ENCODE measurements around the gene KLHL11. TPM values are rescaled to one million over a fixed set of nuclear protein-coding genes. Genes with fewer than 3 reads are reported as not detected.

Gene KLHL11
- polyA plus RNA-seq, 1 of the 3 experiments (the other 2 are of a cell fraction): 2.6 TPM

- Histone ChIP-seq H2AFZ (ENCODE audit: low read depth) (no peak overlapping the region), H3K27ac (ENCODE audit: low read depth in 2 of 2, low read length in 1 of 2) (peak overlapping the region; percentile 4 to 15; a peak in 2 of 4 replicates), H4K20me1 (ENCODE audit: insufficient read depth) (peaks cover 58% of the 10 kb centered on the region), H3K27me3 (ENCODE audit: insufficient read depth) (no peaks in the 10 kb centered on the region), H3K9me3 (no peaks in the 10 kb centered on the region), H3K36me3 (replicated peaks in 1 of 2; ENCODE audit: control insufficient read depth in 1 of 2, insufficient read depth in 2 of 2, low read length in 1 of 2) (peaks cover 41 to 47% of the 10 kb centered on the region in 2 experiments), H3K9me2 (no peaks in the 10 kb centered on the region), H3K79me2 (ENCODE audit: insufficient read depth) (peaks cover 84% of the 10 kb centered on the region), H3K9ac (no peak overlapping the region), H3K4me1 (ENCODE audit: control insufficient read depth in 1 of 2, insufficient read depth in 2 of 2, low read depth in 1 of 2, low read length in 1 of 2) (peaks cover 35 to 61% of the 10 kb centered on the region in 2 experiments; a peak in 3 of 4 replicates), H3K4me3 (ENCODE audit: low read depth in 2 of 2, low read length in 1 of 2) (no peak overlapping the region), H3K4me2 (no peak overlapping the region), H3F3A (replicated peaks; ENCODE audit: insufficient read depth) (peaks cover 39% of the 10 kb centered on the region)
- ChIA-PET POLR2A (no interaction called here), CTCF (interaction anchor here (0.9 to 1.4 kb wide), 2 partner anchors 50 to 111 kb away, joined by 4 read pairs; no protein-coding TSS in a partner anchor)
- no peak for DNase-seq
- no peak for TF ChIP-seq ZBTB33 (IDR thresholded peaks at IDR 0.05; ENCODE audit: borderline replicate concordance, low read depth)
- 0 out of 2 replicates have a peak, but pooled peaks have one; percentile 18 for TF ChIP-seq CTCF (IDR thresholded peaks at IDR 0.05)
- WGBS (ENCODE audit: low lambda C conversion rate): 86% methylated on average over 1 of the region's 1 CpG
Observed at GRCh38 chr17:41912925-41913324, 47.7 kb upstream of the KLHL11 start.

- Histone ChIP-seq H3K27ac (ENCODE audit: low read depth in 2 of 2, low read length in 1 of 2) (peak overlapping the region; percentile 72 to 91), H3K9ac (peak overlapping the region; percentile 52; the same call in 1 of the 2 replicates), H3K9me3 (no peaks in the 10 kb centered on the region), H3K4me2 (peak overlapping the region; percentile 69), H3K27me3 (ENCODE audit: insufficient read depth) (no peaks in the 10 kb centered on the region), H3K79me2 (ENCODE audit: insufficient read depth) (peaks cover 75% of the 10 kb centered on the region), H2AFZ (ENCODE audit: low read depth) (no peak overlapping the region), H3K4me3 (ENCODE audit: low read depth in 2 of 2, low read length in 1 of 2) (no peak overlapping the region), H3K9me2 (no peaks in the 10 kb centered on the region), H4K20me1 (ENCODE audit: insufficient read depth) (peaks cover 51% of the 10 kb centered on the region), H3K4me1 (ENCODE audit: control insufficient read depth in 1 of 2, insufficient read depth in 2 of 2, low read depth in 1 of 2, low read length in 1 of 2) (peaks cover 44 to 71% of the 10 kb centered on the region in 2 experiments), H3F3A (replicated peaks; ENCODE audit: insufficient read depth) (peaks cover 51% of the 10 kb centered on the region), H3K36me3 (replicated peaks in 1 of 2; ENCODE audit: control insufficient read depth in 1 of 2, insufficient read depth in 2 of 2, low read length in 1 of 2) (peaks cover 49 to 52% of the 10 kb centered on the region in 2 experiments)
- WGBS (ENCODE audit: low lambda C conversion rate): 27% methylated on average over 13 of the region's 13 CpGs
- POLR2A ChIA-PET: interaction anchor here (1.4 kb wide), 1 partner anchor 12 kb away, joined by 3 read pairs; no protein-coding TSS in a partner anchor
- CTCF ChIA-PET: interaction anchor here (0.7 to 1.0 kb wide), 2 partner anchors 48 to 170 kb away, joined by 3 to 4 read pairs; no protein-coding TSS in a partner anchor
- no peak for DNase-seq
- no peak for TF ChIP-seq FOXJ3 (CRISPR knock-in tag; IDR thresholded peaks at IDR 0.05)
- TF ChIP-seq POLR2AphosphoS5 (IDR thresholded peaks at IDR 0.05; ENCODE audit: low read depth, low read length): peak; percentile 44; the same call in 1 of the 2 replicates
- peak; percentile 73 for TF ChIP-seq PBX3 (IDR thresholded peaks at IDR 0.05)
- TF ChIP-seq NFIC (IDR thresholded peaks at IDR 0.05; ENCODE audit: borderline replicate concordance): peak; percentile 75; the same call in 1 of the 2 replicates
- peak in 1 of 2 experiments; percentile 71; a peak in 1 of 4 replicates for TF ChIP-seq EP300 (IDR thresholded peaks at IDR 0.05; ENCODE audit: borderline replicate concordance in 1 of 2, low read depth in 1 of 2, low read length in 1 of 2)
- TF ChIP-seq USF2 (IDR thresholded peaks at IDR 0.05; ENCODE audit: borderline replicate concordance, low read depth, low read length): no peak
- TF ChIP-seq CTCF (IDR thresholded peaks at IDR 0.05): peak; percentile 10; the same call in 1 of the 2 replicates
- TF ChIP-seq GATA2 (CRISPR knock-in tag; IDR thresholded peaks at IDR 0.05): no peak
- TF ChIP-seq ZBTB33 (IDR thresholded peaks at IDR 0.05; ENCODE audit: borderline replicate concordance, low read depth): no peak
- TF ChIP-seq TCF12 (IDR thresholded peaks at IDR 0.05): peak; percentile 85
- peak; percentile 23; the same call in 1 of the 2 replicates for TF ChIP-seq GABPA (IDR thresholded peaks at IDR 0.05; ENCODE audit: low read depth)
- no peak for TF ChIP-seq RAD21 (IDR thresholded peaks at IDR 0.05; ENCODE audit: low read length)
- peak; percentile 79 for TF ChIP-seq MAX (IDR thresholded peaks at IDR 0.05; ENCODE audit: low read depth)
Observed at GRCh38 chr17:41910701-41911391, 45.6 kb upstream of the KLHL11 start.
